HG03196 (cell line): ENCODE data around the gene TTBK1.
"Not testable (repeated sequence)": the region's sequence is repeated elsewhere in the genome, so short reads cannot be mapped to it uniquely, and the experiment has no call there.

ENCODE experiments used
- ATAC-seq: cut with Tn5 transposase; IDR thresholded peaks from one replicate; pipeline ENCODE4 v1.9.1; 2021; ENCODE audit not compliant: unreplicated experiment

The TTBK1 gene

GRCh38 chr6:43302126-43302525, 58.8 kb downstream of the TTBK1 start:
- ATAC-seq, result no peak

GRCh38 chr6:43303006-43303405, 59.7 kb downstream of the TTBK1 start:
- not testable (repeated sequence) for ATAC-seq

- no peak for ATAC-seq
Observed at GRCh38 chr6:43303751-43304331, 60.6 kb downstream of the TTBK1 start.

GRCh38 chr6:43304361-43304760, 61.1 kb downstream of the TTBK1 start:
- ATAC-seq, result no peak

- ATAC-seq, result no peak
Observed at GRCh38 chr6:43304882-43305281, 61.6 kb downstream of the TTBK1 start.

- no peak for ATAC-seq
Observed at GRCh38 chr6:43306086-43306485, 62.8 kb downstream of the TTBK1 start.

GRCh38 chr6:43307451-43308100, 64.3 kb downstream of the TTBK1 start:
- ATAC-seq, result no peak

- ATAC-seq, result peak; percentile 44
Observed at GRCh38 chr6:43308101-43308989, 65.1 kb downstream of the TTBK1 start, which contains the start of gene CRIP3. Gene CRIP3, minus strand, starts transcription at chr6:43308826. Its CDS starts 34 bp downstream, at chr6:43308792.

GRCh38 chr6:43308990-43309477, 65.8 kb downstream of the TTBK1 start:
- ATAC-seq, result no peak

- no peak for ATAC-seq
Observed at GRCh38 chr6:43310134-43310533, 66.9 kb downstream of the TTBK1 start.

- ATAC-seq, result no peak
Observed at GRCh38 chr6:43310624-43311023, 67.3 kb downstream of the TTBK1 start.

GRCh38 chr6:43311666-43312065, 68.4 kb downstream of the TTBK1 start:
- ATAC-seq, result no peak

GRCh38 chr6:43313813-43314212, 70.5 kb downstream of the TTBK1 start:
- ATAC-seq, result no peak

- no peak for ATAC-seq
Observed at GRCh38 chr6:43318011-43318410, 74.7 kb downstream of the TTBK1 start.

- ATAC-seq, result no peak
Observed at GRCh38 chr6:43325876-43326275, 82.6 kb downstream of the TTBK1 start.

- no peak for ATAC-seq
Observed at GRCh38 chr6:43328528-43328927, 85.2 kb downstream of the TTBK1 start.

- no peak for ATAC-seq
Observed at GRCh38 chr6:43331470-43331869, 88.2 kb downstream of the TTBK1 start.

GRCh38 chr6:43331891-43332290, 88.6 kb downstream of the TTBK1 start:
- no peak for ATAC-seq

GRCh38 chr6:43334466-43335095, 91.3 kb downstream of the TTBK1 start:
- no peak for ATAC-seq

- no peak for ATAC-seq
Observed at GRCh38 chr6:43335469-43335868, 92.2 kb downstream of the TTBK1 start.

GRCh38 chr6:43336382-43336781, 93.1 kb downstream of the TTBK1 start:
- no peak for ATAC-seq
